ENCODE measurements around the gene SCARF2. TPM values are rescaled to one million over a fixed set of nuclear protein-coding genes. Genes with fewer than 3 reads are reported as not detected.

Gene SCARF2
- total and polyA plus RNA-seq, 2 donors from 2014 or later, result 5.0 to 12.3 TPM

DNA sequence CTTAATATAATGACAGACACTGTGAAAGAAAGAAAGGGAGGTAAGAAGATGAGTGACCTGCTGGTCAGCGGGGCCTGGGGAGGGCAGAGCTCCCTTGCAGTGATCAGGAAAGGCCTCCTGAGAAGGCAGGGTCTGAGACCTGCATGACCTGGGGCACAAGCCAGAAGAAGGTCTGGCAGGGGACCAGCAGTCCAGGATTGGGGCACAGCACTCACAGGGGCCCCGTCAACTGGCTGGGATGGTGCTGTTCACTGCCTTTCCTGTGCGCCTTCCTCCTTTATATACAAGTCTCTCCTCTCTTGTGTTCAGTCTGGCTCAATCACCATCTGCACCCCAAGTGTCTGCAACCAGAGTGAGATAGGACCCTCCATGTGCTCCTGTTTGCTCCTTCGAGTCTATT is 22.2 kb upstream of the SCARF2 start:
- no peak overlapping the region for H3K9ac ChIP-seq (ENCODE audit: low read length in 3 of 3)
- H3K9me3 ChIP-seq (ENCODE audit: control insufficient read depth in 2 of 3, insufficient read depth in 1 of 3, low read length in 3 of 3), result no peaks in the 10 kb centered on the region
- DNase-seq (peak in 1 of 5 donors; percentile 54), FAIRE-seq (no peak)
- no peaks in the 10 kb centered on the region for H3K27me3 ChIP-seq (ENCODE audit: control insufficient read depth, insufficient read depth, low read length)
- no peak overlapping the region for H3K27ac ChIP-seq (ENCODE audit: low read depth in 2 of 2, low read length in 2 of 2)
- intact Hi-C loops (cut with DNase I), result no loop called here
- TF ChIP-seq, protein P1, sequence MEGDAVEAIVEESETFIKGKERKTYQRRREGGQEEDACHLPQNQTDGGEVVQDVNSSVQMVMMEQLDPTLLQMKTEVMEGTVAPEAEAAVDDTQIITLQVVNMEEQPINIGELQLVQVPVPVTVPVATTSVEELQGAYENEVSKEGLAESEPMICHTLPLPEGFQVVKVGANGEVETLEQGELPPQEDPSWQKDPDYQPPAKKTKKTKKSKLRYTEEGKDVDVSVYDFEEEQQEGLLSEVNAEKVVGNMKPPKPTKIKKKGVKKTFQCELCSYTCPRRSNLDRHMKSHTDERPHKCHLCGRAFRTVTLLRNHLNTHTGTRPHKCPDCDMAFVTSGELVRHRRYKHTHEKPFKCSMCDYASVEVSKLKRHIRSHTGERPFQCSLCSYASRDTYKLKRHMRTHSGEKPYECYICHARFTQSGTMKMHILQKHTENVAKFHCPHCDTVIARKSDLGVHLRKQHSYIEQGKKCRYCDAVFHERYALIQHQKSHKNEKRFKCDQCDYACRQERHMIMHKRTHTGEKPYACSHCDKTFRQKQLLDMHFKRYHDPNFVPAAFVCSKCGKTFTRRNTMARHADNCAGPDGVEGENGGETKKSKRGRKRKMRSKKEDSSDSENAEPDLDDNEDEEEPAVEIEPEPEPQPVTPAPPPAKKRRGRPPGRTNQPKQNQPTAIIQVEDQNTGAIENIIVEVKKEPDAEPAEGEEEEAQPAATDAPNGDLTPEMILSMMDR (IDR thresholded peaks at IDR 0.05; ENCODE audit: borderline replicate concordance, extremely low read depth, insufficient read depth), result no peak
- peaks cover 0 to 12% (median 0%) of the 10 kb centered on the region in 3 donors for H3K36me3 ChIP-seq (ENCODE audit: control insufficient read depth in 2 of 3, insufficient read depth in 3 of 3, low read length in 3 of 3)
- H3K4me1 ChIP-seq (ENCODE audit: control insufficient read depth in 2 of 3, insufficient read depth in 2 of 3, low read depth in 1 of 3, low read length in 3 of 3), result peaks cover 0 to 2% (median 0%) of the 10 kb centered on the region in 3 donors
- H3K4me3 ChIP-seq (ENCODE audit: low read length in 3 of 3), result no peak overlapping the region

DNA sequence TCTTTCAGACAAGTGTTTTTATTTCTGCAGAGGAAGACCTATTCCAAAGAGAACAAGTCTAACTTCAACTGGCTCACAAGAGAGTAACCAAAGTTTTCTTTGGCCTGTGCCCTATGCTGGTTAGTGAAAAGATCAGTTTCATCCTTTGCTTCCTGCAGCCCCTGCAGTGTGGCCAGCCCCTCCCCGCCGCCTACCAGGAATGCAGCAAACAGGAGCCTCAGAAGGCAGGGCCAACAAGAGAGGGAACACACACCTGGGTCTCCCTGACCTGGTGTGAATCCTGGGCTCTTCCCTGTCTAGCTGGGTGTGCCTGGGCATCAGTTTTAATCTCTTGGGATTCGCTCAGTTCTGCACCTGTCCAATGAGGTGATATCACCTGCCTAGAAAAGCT is 21.5 kb upstream of the SCARF2 start:
- no peak overlapping the region for H3K4me3 ChIP-seq (ENCODE audit: low read length in 3 of 3)
- H3K27ac ChIP-seq (ENCODE audit: low read depth in 2 of 2, low read length in 2 of 2), result no peak overlapping the region
- H3K9ac ChIP-seq (ENCODE audit: low read length in 3 of 3), result no peak overlapping the region
- TF ChIP-seq, protein P1 (IDR thresholded peaks at IDR 0.05; ENCODE audit: borderline replicate concordance, extremely low read depth, insufficient read depth), result no peak
- FAIRE-seq (no peak), DNase-seq (peak in 2 of 5 donors; percentile 17 to 19)
- H3K36me3 ChIP-seq (ENCODE audit: control insufficient read depth in 2 of 3, insufficient read depth in 3 of 3, low read length in 3 of 3), result peaks cover 0 to 12% (median 0%) of the 10 kb centered on the region in 3 donors
- no peaks in the 10 kb centered on the region for H3K9me3 ChIP-seq (ENCODE audit: control insufficient read depth in 2 of 3, insufficient read depth in 1 of 3, low read length in 3 of 3)
- no peaks in the 10 kb centered on the region for H3K27me3 ChIP-seq (ENCODE audit: control insufficient read depth, insufficient read depth, low read length)
- intact Hi-C loops (cut with DNase I), result no loop called here
- H3K4me1 ChIP-seq (ENCODE audit: control insufficient read depth in 2 of 3, insufficient read depth in 2 of 3, low read depth in 1 of 3, low read length in 3 of 3), result peaks cover 0 to 2% (median 0%) of the 10 kb centered on the region in 3 donors

DNA sequence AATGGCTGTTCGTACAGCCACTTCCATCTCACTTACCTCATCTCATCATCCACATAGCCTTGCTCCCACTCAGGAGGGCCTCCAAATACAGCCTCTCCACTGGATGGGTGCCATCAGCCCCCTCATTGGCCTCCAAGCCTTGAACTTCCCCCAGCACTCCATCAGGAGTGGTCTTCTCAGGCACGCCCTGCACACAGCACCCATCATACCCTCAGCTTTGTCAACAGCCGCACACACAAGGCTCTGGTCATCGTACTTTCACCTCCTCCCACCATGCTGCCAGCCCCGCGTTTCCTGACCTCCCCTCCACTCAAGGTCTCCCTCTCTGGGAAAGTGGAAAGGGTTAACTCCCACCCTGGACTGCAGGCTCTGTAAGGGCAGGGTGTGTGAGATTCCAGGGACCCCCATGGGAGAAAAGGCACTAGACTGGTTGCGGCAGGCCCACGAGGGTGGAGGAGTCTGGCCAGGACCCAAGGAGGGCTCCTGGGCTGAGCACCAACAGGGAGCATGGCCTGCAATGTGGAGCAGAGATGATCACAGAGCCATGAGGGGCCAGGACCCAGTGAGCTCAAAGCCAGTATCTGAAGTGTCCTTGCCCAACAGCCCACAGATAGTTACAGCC is 21.0 kb upstream of the SCARF2 start:
- no peak overlapping the region for H3K9ac ChIP-seq (ENCODE audit: low read length in 3 of 3)
- peaks cover 0 to 9% (median 0%) of the 10 kb centered on the region in 3 donors for H3K36me3 ChIP-seq (ENCODE audit: control insufficient read depth in 2 of 3, insufficient read depth in 3 of 3, low read length in 3 of 3)
- peak in 1 of 5 donors; percentile 46 for DNase-seq
- H3K4me1 ChIP-seq (ENCODE audit: control insufficient read depth in 2 of 3, insufficient read depth in 2 of 3, low read depth in 1 of 3, low read length in 3 of 3), result peaks cover 0 to 2% (median 0%) of the 10 kb centered on the region in 3 donors
- TF ChIP-seq, protein P1 (IDR thresholded peaks at IDR 0.05; ENCODE audit: borderline replicate concordance, extremely low read depth, insufficient read depth), result no peak
- no peak for FAIRE-seq
- H3K9me3 ChIP-seq (ENCODE audit: control insufficient read depth in 2 of 3, insufficient read depth in 1 of 3, low read length in 3 of 3), result no peaks in the 10 kb centered on the region
- no peak overlapping the region for H3K4me3 ChIP-seq (ENCODE audit: low read length in 3 of 3)
- H3K27me3 ChIP-seq (ENCODE audit: control insufficient read depth, insufficient read depth, low read length), result no peaks in the 10 kb centered on the region
- H3K27ac ChIP-seq (ENCODE audit: low read depth in 2 of 2, low read length in 2 of 2), result no peak overlapping the region
- intact Hi-C loops (cut with DNase I), result no loop called here

All from kidney (tissue), 14 donors.